NCI-H2171 (cell line): ENCODE results near the gene CMSS1.
"Not testable (repeated sequence)": the region's sequence is repeated elsewhere in the genome, so short reads cannot be mapped to it uniquely, and the experiment has no call there.

Experiments used
- DNase-seq: peaks from one replicate; lab custom pipeline; 2025; lab: John Stamatoyannopoulos, UW

Gene CMSS1

GRCh38 chr3:99818818-99819217 is 1.2 kb downstream of the CMSS1 start:
- no peak for DNase-seq

- DNase-seq: no peak
Measured at GRCh38 chr3:99823723-99824711, 6.4 kb downstream of the CMSS1 start.

- no peak for DNase-seq
Measured at GRCh38 chr3:99825004-99825640, 7.5 kb downstream of the CMSS1 start.

- DNase-seq: no peak
Measured at GRCh38 chr3:99829844-99830243, 12.2 kb downstream of the CMSS1 start.

- no peak for DNase-seq
Measured at GRCh38 chr3:99833617-99834205, 16.0 kb downstream of the CMSS1 start.

- no peak for DNase-seq
Measured at GRCh38 chr3:99834211-99834957, 16.7 kb downstream of the CMSS1 start.

GRCh38 chr3:99836681-99837080 is 19.0 kb downstream of the CMSS1 start:
- DNase-seq: no peak

GRCh38 chr3:99837715-99838114 is 20.1 kb downstream of the CMSS1 start:
- no peak for DNase-seq

- DNase-seq: no peak
Measured at GRCh38 chr3:99838755-99839154, 21.1 kb downstream of the CMSS1 start.

- DNase-seq: no peak
Measured at GRCh38 chr3:99839613-99840012, 22.0 kb downstream of the CMSS1 start.

GRCh38 chr3:99841949-99842348 is 24.3 kb downstream of the CMSS1 start:
- DNase-seq: not testable (repeated sequence)

- DNase-seq: no peak
Measured at GRCh38 chr3:99842826-99843589, 25.3 kb downstream of the CMSS1 start.

- no peak for DNase-seq
Measured at GRCh38 chr3:99843590-99844258, 26.1 kb downstream of the CMSS1 start.

- no peak for DNase-seq
Measured at GRCh38 chr3:99845331-99845730, 27.7 kb downstream of the CMSS1 start.

- DNase-seq: no peak
Measured at GRCh38 chr3:99845999-99846398, 28.3 kb downstream of the CMSS1 start.

- DNase-seq: no peak
Measured at GRCh38 chr3:99846477-99847160, 29.0 kb downstream of the CMSS1 start.

- DNase-seq: no peak
Measured at GRCh38 chr3:99848433-99848832, 30.8 kb downstream of the CMSS1 start.

- DNase-seq: no peak
Measured at GRCh38 chr3:99850608-99851007, 32.9 kb downstream of the CMSS1 start.

GRCh38 chr3:99851955-99852354 is 34.3 kb downstream of the CMSS1 start:
- DNase-seq: no peak

GRCh38 chr3:99852851-99853250 is 35.2 kb downstream of the CMSS1 start:
- no peak for DNase-seq
